GM10248 (cell line): Measurements from ENCODE around the gene SLC29A1.

Source experiments
- CTCF ChIA-PET: fragments of 300-600 bp; sonication (Branson Sonifier 250); formaldehyde crosslinking; extraction: SDS; loops from one replicate; lab custom pipeline; 2021; ENCODE audit warnings: antibody characterized with exemption; lab: Yijun Ruan, JAX
- POLR2A ChIA-PET: fragments of 350-650 bp; sonication (Branson Sonifier 250); formaldehyde crosslinking; extraction: SDS; loops from one replicate; lab custom pipeline; 2020; ENCODE audit warnings: antibody characterized with exemption; lab: Yijun Ruan, JAX
- DNase-seq: peaks from one replicate; pipeline ENCODE4 v3.0.0; 2012; ENCODE audit errors: extremely low spot score
- TF ChIP-seq, protein P1 (sequence below): IDR thresholded peaks from 2 replicates; pipeline ENCODE4 v1.5.1; 2012; ENCODE audit warnings: mild to moderate bottlenecking, low read depth; ENCODE audit errors: extremely low read depth, missing control alignments, control extremely low read depth

Gene SLC29A1

DNA sequence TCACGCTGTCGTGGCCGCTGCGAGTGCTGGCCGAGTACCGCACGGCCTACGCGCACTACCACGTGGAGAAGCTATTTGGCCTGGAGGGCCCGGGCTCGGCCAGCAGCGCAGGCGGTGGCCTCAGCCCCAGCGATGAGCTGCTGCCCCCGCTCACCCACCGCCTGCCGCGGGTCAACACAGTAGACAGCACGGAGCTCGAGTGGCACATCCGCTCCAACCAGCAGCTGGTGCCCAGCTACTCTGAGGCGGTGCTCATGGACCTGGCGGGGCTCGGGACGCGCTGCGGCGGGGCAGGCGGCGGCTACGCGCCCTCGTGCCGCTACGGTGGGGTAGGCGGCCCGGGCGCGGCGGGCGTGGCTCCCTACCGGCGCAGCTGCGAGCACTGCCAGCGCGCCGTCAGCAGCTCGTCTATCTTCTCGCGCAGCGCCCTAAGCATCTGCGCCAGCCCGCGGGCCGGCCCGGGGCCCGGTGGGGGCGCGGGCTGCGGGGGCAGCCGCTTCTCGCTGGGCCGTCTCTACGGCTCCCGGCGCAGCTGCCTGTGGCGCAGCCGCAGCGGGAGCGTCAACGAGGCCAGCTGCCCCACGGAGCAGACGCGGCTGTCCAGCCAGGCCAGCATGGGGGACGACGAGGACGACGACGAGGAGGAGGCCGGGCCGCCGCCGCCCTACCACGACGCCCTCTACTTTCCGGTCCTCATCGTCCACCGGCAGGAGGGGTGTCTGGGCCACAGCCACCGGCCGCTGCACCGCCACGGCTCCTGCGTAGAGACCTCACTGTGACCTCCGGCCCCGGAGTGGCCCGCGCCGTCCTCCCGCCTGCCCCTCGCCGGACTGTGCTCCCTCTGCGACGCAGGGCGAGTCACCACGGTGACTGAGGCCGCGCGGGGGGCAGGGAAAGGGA, 52.6 kb downstream of the SLC29A1 start:
- CTCF ChIA-PET = interaction anchor here (0.7 to 3.1 kb wide), 4 partner anchors 8 to 62 kb away, joined by 3 to 19 read pairs (median 3); no protein-coding TSS in a partner anchor
- no peak for DNase-seq
- TF ChIP-seq, protein P1, sequence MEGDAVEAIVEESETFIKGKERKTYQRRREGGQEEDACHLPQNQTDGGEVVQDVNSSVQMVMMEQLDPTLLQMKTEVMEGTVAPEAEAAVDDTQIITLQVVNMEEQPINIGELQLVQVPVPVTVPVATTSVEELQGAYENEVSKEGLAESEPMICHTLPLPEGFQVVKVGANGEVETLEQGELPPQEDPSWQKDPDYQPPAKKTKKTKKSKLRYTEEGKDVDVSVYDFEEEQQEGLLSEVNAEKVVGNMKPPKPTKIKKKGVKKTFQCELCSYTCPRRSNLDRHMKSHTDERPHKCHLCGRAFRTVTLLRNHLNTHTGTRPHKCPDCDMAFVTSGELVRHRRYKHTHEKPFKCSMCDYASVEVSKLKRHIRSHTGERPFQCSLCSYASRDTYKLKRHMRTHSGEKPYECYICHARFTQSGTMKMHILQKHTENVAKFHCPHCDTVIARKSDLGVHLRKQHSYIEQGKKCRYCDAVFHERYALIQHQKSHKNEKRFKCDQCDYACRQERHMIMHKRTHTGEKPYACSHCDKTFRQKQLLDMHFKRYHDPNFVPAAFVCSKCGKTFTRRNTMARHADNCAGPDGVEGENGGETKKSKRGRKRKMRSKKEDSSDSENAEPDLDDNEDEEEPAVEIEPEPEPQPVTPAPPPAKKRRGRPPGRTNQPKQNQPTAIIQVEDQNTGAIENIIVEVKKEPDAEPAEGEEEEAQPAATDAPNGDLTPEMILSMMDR = no peak
- POLR2A ChIA-PET = interaction anchor here (1.3 kb wide), 1 partner anchor 20 kb away, joined by 3 read pairs; no protein-coding TSS in a partner anchor

DNA sequence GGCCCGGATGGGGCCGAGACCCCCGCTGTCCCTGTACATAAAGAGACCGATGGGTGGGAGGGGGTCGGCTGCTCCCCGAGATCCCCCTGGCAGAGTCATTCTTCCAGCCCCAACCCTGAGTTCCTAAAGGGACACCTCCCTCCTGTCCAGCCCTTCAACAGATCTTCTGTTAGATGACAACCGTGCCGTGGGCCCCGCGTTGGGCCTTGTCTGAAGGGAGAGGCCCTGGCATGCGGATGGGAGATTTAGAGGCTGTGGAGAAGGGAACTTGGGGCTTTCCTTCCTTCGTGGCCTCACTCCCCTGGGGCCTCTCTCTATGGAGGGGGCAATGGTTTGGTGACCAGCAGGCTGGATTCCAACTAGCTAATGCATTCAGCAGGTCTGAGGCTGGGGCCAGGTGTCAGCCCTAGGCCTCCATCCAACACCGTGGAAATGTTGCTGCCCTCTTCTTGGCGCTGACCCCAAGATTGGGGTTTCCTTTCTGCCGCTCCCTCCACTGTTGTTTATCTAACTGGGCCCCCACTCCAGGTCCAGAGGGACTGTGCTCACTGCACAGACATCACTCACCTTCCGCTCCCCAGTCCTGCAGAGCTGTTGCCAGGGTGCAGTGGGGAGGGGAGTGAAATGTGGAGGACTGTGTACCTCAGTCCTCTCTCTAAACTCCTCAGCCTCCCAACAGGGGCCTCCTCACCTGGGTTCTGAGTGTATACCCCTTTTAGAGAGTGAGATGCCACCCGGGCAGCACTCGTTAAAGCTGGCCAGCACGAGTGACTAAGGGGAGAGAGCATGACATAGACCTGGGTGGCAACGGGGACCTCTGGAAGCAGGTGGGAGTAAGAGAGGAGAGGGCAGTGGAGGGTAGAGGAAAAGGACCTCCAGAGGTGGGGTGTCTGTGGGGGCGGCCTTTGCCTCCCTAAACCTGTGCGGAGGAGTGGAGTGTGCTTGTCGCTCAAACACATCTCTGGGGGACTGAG, 53.6 kb downstream of the SLC29A1 start:
- TF ChIP-seq, protein P1 = no peak
- DNase-seq = no peak
- POLR2A ChIA-PET = interaction anchor here (1.3 kb wide), 1 partner anchor 21 kb away, joined by 3 read pairs; no protein-coding TSS in a partner anchor
- CTCF ChIA-PET = interaction anchor here (1.2 to 3.1 kb wide), 6 partner anchors 9 to 104 kb away, joined by 3 to 19 read pairs (median 6); partner anchors contain the start of gene AARS2

DNA sequence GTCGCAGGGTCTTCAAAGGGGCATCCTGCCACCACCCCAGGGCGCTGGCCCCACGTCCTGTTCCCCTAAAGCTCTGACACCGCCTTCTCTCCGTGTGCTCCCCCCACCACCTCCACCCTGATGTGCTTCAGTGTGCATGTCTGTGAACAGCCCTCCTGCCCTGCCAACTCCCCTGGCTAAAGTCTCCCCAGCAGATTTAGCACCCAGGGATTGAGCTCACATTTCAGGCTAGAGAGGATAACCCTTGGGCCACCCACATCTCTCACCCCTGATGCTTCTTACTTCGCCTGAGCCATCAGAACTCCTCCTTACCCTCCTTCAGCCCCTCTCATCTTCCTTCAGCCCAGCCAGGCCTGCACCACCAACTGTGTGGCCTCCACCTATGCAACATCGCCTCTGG, 54.4 kb downstream of the SLC29A1 start:
- TF ChIP-seq, protein P1 = no peak
- ChIA-PET CTCF (interaction anchor here (1.1 to 3.1 kb wide), 8 partner anchors 10 to 105 kb away, joined by 3 to 19 read pairs (median 4); partner anchors contain the start of gene AARS2), POLR2A (interaction anchor here (0.6 kb wide), 1 partner anchor 117 kb away, joined by 4 read pairs; no protein-coding TSS in a partner anchor)
- DNase-seq = no peak

DNA sequence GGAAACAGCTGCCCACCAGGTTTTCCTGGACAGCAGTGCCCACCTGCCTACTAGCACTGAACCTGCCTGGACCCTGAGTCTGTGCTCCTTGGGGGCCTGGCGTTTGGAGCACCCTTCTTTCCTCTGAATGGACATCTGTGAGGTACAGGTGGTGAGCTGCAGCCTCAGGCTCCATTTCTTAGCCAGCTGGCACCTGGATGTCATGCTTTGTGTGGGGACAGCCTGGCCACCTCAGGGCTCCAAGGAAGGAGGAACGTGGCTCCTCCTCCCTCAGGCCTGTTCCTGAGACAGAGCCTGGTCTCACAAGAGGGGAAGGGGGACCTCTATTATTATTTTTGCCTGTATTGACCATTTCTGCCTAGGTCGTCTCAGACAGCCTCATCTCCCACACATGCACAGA, 54.9 kb downstream of the SLC29A1 start:
- TF ChIP-seq, protein P1 = no peak
- no peak for DNase-seq
- POLR2A ChIA-PET = interaction anchor here (0.6 kb wide), 2 partner anchors 27 to 117 kb away, joined by 4 read pairs; no protein-coding TSS in a partner anchor
- CTCF ChIA-PET = interaction anchor here (1.1 to 3.1 kb wide), 7 partner anchors 10 to 106 kb away, joined by 3 to 19 read pairs (median 3); partner anchors contain the start of gene AARS2

DNA sequence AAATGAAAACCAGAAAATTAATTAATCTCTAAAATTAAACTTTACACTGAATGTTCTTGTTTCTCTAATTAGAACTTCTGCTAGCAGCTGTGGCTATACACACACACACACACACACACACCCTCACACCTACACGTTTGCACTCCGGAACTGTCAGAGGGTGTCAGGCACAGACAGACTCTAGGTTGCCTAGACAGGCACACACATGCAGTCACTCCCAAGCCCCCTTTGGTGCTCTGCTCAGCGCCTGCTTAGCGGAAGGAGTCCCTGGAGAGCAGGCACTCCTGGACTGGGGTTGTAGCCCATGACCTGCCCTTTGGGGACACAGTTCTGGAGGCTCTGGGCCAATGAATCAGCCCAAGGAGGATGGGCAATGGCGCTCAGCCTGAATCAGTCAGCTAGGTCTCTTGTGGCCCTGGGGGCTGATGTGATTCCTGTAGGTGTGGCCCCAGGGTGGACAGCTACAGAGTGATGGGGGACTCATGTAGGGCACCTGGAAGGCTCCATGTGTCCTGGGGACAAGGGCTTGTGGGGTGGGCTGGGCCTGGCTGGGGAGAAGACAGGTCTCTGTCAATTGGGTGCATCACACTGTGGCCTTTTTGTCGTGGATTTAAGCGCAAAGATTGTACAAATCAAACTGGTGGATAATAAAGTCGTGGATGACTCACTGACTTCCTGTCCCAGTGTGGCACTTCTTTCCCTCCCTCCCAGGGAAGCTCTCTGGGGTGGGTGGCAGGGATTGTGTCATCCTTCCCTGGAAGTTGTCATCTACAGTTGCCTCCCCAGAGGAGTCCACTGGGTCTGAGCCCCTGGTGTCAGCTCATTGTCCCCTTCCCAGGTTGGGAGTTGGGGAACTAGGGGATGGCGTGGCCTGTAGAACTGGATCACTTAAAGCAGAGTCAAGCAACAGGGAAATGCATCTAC, 55.6 kb downstream of the SLC29A1 start:
- TF ChIP-seq, protein P1 = no peak
- CTCF ChIA-PET = interaction anchor here (1.1 to 3.1 kb wide), 6 partner anchors 9 to 106 kb away, joined by 3 to 19 read pairs (median 4); partner anchors contain the start of gene AARS2
- POLR2A ChIA-PET = interaction anchor here (0.6 kb wide), 1 partner anchor 26 kb away, joined by 4 read pairs; no protein-coding TSS in a partner anchor
- no peak for DNase-seq
